Coronary artery (tissue), 2 donors: ENCODE results near the gene ADAMTSL2.
A peak's percentile ranks its signal among the peaks of the same experiment; 100 is the strongest.
"Not testable (repeated sequence)": the region's sequence is repeated elsewhere in the genome, so short reads cannot be mapped to it uniquely, and the experiment has no call there.

Experiments used
- DNase-seq: peaks from one replicate; pipeline ENCODE4 v3.0.0-alpha.2; 2017; ENCODE audit warnings: low spot score
- H3K27ac ChIP-seq, 2 donors: fragments of 200-600 bp; sonication (generic); one replicate each; pipeline ENCODE4 v1.5.1; 2016 to 2019
- H3K4me3 ChIP-seq: fragments of 200-600 bp; sonication (generic); 2 replicates; pipeline ENCODE4 v1.5.1; 2016; ENCODE audit warnings: mild to moderate bottlenecking, moderate library complexity
- CTCF ChIP-seq: fragments of 200-600 bp; sonication (generic); IDR thresholded peaks from one replicate; pipeline ENCODE4 v1.5.1; 2019; ENCODE audit warnings: antibody characterized with exemption

Gene ADAMTSL2

GRCh38 chr9:133562611-133563290 is 28.2 kb downstream of the ADAMTSL2 start:
- Histone ChIP-seq H3K27ac (peak overlapping the region in 1 of 2 donors; percentile 71), H3K4me3 (peak overlapping the region; percentile 17)
- TF ChIP-seq CTCF, result no peak
- DNase-seq, result no peak

- H3K27ac ChIP-seq, result peak overlapping the region in 1 of 2 donors; percentile 71
- peak overlapping the region; percentile 17 for H3K4me3 ChIP-seq
- TF ChIP-seq CTCF, result no peak
- no peak for DNase-seq
Observed at GRCh38 chr9:133563291-133563796, 28.8 kb downstream of the ADAMTSL2 start.

- peak; percentile 34 for TF ChIP-seq CTCF
- not testable (repeated sequence) for H3K27ac ChIP-seq, H3K4me3 ChIP-seq, DNase-seq
Observed at GRCh38 chr9:133563814-133564213, 29.3 kb downstream of the ADAMTSL2 start.

GRCh38 chr9:133564451-133565116 is 30.1 kb downstream of the ADAMTSL2 start:
- Histone ChIP-seq H3K27ac (peak overlapping the region in 1 of 2 donors; percentile 84), H3K4me3 (peak overlapping the region; percentile 34)
- no peak for DNase-seq
- TF ChIP-seq CTCF, result peak; percentile 79

- H3K27ac ChIP-seq, result peak overlapping the region in 1 of 2 donors; percentile 84
Observed at GRCh38 chr9:133566382-133566781, 31.9 kb downstream of the ADAMTSL2 start.

GRCh38 chr9:133566817-133567216 is 32.3 kb downstream of the ADAMTSL2 start:
- DNase-seq, result no peak
- Histone ChIP-seq H3K4me3 (no peak overlapping the region), H3K27ac (no peak overlapping the region)
- no peak for TF ChIP-seq CTCF

More at GRCh38 chr9:133566382-133566781, 31.9 kb downstream of the ADAMTSL2 start:
- no peak for DNase-seq
- TF ChIP-seq CTCF, result no peak
- no peak overlapping the region for H3K4me3 ChIP-seq
